Adrenal gland (tissue), 5 donors: ENCODE data around the gene RNF151.

Experiments used
- POLR2A ChIP-seq, 2 donors: fragments of 450-650 bp; IDR thresholded peaks; one replicate each; pipeline ENCODE4 v1.6.1; 2017; ENCODE audit warnings: antibody characterized with exemption in 2 of 2, mild to moderate bottlenecking in 2 of 2, moderate library complexity in 1 of 2
- TF ChIP-seq, protein P1 (sequence below), 6 experiments: fragments of 450-650 bp in 4 of 6; fragments of 200-600 bp in 2 of 6; sonication (generic) in 1 of 6; IDR thresholded peaks; 1 replicate in 5 of 6; 2 replicates in 1 of 6; pipeline versions ENCODE4 v1.5.1 to v1.8.0; 2016 to 2021; ENCODE audit warnings: antibody characterized with exemption in 6 of 6, mild to moderate bottlenecking in 2 of 6, moderate library complexity in 1 of 6
- donor health status: DM: no; HTN: no; CAD: no.

DNA sequence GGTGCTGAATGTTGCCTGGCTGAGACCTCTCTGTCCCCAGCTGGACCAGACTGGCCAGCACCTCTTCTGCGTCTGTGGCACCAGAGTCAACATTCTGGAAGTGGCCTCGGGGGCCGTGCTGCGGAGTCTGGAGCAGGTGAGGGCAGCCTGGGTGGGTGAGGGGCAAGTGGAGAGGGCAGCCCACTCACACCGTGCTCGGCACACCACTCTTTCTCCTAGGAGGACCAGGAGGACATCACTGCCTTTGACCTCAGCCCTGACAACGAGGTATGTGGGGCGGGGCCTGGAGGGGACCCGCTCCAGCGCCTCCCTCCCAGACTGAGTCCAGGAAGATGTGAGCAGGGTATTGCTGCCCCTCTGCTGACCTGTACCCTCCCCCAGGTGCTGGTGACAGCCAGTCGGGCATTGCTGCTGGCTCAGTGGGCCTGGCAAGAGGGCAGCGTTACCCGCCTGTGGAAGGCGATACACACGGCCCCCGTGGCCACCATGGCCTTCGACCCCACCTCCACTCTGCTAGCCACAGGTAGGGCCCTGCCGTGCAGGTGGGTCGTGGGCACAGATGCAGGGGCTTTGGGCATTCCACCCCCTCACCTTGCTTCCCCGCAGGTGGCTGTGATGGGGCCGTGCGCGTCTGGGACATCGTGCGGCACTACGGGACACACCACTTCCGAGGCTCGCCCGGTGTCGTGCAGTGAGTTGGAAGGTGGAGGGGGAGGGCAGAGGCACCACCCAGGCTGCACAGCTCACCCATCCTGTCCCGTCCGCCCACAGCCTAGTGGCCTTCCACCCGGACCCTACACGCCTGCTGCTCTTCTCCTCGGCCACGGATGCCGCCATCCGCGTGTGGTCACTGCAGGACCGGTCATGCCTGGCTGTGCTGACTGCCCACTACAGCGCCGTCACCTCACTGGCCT, 7.8 kb downstream of the RNF151 start:
- TF ChIP-seq, protein P1, sequence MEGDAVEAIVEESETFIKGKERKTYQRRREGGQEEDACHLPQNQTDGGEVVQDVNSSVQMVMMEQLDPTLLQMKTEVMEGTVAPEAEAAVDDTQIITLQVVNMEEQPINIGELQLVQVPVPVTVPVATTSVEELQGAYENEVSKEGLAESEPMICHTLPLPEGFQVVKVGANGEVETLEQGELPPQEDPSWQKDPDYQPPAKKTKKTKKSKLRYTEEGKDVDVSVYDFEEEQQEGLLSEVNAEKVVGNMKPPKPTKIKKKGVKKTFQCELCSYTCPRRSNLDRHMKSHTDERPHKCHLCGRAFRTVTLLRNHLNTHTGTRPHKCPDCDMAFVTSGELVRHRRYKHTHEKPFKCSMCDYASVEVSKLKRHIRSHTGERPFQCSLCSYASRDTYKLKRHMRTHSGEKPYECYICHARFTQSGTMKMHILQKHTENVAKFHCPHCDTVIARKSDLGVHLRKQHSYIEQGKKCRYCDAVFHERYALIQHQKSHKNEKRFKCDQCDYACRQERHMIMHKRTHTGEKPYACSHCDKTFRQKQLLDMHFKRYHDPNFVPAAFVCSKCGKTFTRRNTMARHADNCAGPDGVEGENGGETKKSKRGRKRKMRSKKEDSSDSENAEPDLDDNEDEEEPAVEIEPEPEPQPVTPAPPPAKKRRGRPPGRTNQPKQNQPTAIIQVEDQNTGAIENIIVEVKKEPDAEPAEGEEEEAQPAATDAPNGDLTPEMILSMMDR (IDR thresholded peaks at IDR 0.05) = no peak
- no peak for TF ChIP-seq POLR2A (IDR thresholded peaks at IDR 0.05)
